Fibroblast of lung (primary cell): Measurements from ENCODE around the gene DDX39B. TPM values are rescaled to one million over a fixed set of nuclear protein-coding genes. Genes with fewer than 3 reads are reported as not detected.

ENCODE experiments used
- DNase-seq, 2 donors: peaks; one replicate each; pipeline versions ENCODE4 v3.0.0 to v3.0.0-alpha.2; 2010; ENCODE audit warnings: low read depth in 2 of 2
- H2AFZ ChIP-seq: 2 replicates; pipeline ENCODE4 v1.5.1; 2012; ENCODE audit warnings: low read length, control low read depth, inconsistent platforms
- H3K27ac ChIP-seq: 2 replicates; pipeline ENCODE4 v1.5.1; 2011; ENCODE audit warnings: low read length, control low read depth; ENCODE audit not compliant: insufficient read depth
- H3K27me3 ChIP-seq: 2 replicates; pipeline ENCODE4 v1.5.1; 2011; ENCODE audit warnings: mild to moderate bottlenecking, low read length; ENCODE audit not compliant: control insufficient read depth, insufficient read depth
- H3K36me3 ChIP-seq: 2 replicates; pipeline ENCODE4 v1.5.1; 2011; ENCODE audit warnings: low read length; ENCODE audit not compliant: control insufficient read depth, insufficient read depth
- H3K4me1 ChIP-seq: 2 replicates; pipeline ENCODE4 v1.5.1; 2011; ENCODE audit warnings: low read length; ENCODE audit not compliant: control insufficient read depth, insufficient read depth; ENCODE audit errors: extremely low read depth
- H3K4me2 ChIP-seq: 2 replicates; pipeline ENCODE4 v1.5.1; 2011; ENCODE audit warnings: low read length, control low read depth; ENCODE audit not compliant: insufficient read depth; ENCODE audit errors: extremely low read depth
- H3K4me3 ChIP-seq, 4 experiments: fragments of 200-600 bp in 1 of 4; sonication (generic) in 1 of 4; replicated peaks in 1 of 4; 2 replicates each; pipeline ENCODE4 v1.5.1; 2011 to 2016; ENCODE audit warnings: low read length in 4 of 4, low read depth in 3 of 4, mild to moderate bottlenecking in 3 of 4, control low read depth in 2 of 4, inconsistent platforms in 1 of 4, mixed read lengths in 1 of 4; ENCODE audit not compliant: insufficient read depth in 1 of 4; ENCODE audit errors: control extremely low read depth in 1 of 4
- H3K79me2 ChIP-seq: 2 replicates; pipeline ENCODE4 v1.5.1; 2012; ENCODE audit warnings: mild to moderate bottlenecking, low read length, inconsistent platforms; ENCODE audit not compliant: control insufficient read depth, insufficient read depth
- H3K9ac ChIP-seq: 2 replicates; pipeline ENCODE4 v1.5.1; 2011; ENCODE audit warnings: mild to moderate bottlenecking, low read length, control low read depth; ENCODE audit not compliant: insufficient read depth
- H3K9me3 ChIP-seq: 2 replicates; pipeline ENCODE4 v1.5.1; 2012; ENCODE audit warnings: low read depth, low read length; ENCODE audit not compliant: control insufficient read depth, insufficient read depth
- H4K20me1 ChIP-seq: 2 replicates; pipeline ENCODE4 v1.5.1; 2011; ENCODE audit warnings: low read length; ENCODE audit not compliant: control insufficient read depth, insufficient read depth; ENCODE audit errors: extremely low read depth
- EZH2 ChIP-seq: IDR thresholded peaks from 2 replicates; pipeline ENCODE4 v1.5.1; 2012; ENCODE audit warnings: low read length, control low read depth, mild to moderate bottlenecking; ENCODE audit errors: missing control alignments
- polyA plus RNA-seq, 2 donors: library from polyadenylated mRNA; depleted of rRNA in 1 of 2; stranded (reverse) in 1 of 2; unstranded in 1 of 2; fragments of >200 nt; gene quantifications; 2 replicates each; pipeline ENCODE4 v1.2.1, GENCODE V29; 2011 to 2012; ENCODE audit warnings: missing spikeins in 1 of 2
- total RNA-seq: library from RNA; depleted of rRNA; stranded (reverse); fragments of >200 nt; gene quantifications from 2 replicates; pipeline ENCODE4 v1.2.1, GENCODE V29; 2014
- TF ChIP-seq, protein P1 (sequence below), 2 donors: IDR thresholded peaks in 1 of 2; conservative IDR thresholded peaks in 1 of 2; 1 replicate in 1 of 2; 2 replicates in 1 of 2; pipeline ENCODE4 v1.5.1; 2011 to 2012; ENCODE audit warnings: low read length in 2 of 2, control low read depth in 1 of 2, inconsistent platforms in 1 of 2, low read depth in 1 of 2, mild to moderate bottlenecking in 1 of 2

DDX39B gene
- total and polyA plus RNA-seq, 2 donors (not counting 1 experiment from before 2014, with no cell fraction given), result 323 to 370 TPM

DNA sequence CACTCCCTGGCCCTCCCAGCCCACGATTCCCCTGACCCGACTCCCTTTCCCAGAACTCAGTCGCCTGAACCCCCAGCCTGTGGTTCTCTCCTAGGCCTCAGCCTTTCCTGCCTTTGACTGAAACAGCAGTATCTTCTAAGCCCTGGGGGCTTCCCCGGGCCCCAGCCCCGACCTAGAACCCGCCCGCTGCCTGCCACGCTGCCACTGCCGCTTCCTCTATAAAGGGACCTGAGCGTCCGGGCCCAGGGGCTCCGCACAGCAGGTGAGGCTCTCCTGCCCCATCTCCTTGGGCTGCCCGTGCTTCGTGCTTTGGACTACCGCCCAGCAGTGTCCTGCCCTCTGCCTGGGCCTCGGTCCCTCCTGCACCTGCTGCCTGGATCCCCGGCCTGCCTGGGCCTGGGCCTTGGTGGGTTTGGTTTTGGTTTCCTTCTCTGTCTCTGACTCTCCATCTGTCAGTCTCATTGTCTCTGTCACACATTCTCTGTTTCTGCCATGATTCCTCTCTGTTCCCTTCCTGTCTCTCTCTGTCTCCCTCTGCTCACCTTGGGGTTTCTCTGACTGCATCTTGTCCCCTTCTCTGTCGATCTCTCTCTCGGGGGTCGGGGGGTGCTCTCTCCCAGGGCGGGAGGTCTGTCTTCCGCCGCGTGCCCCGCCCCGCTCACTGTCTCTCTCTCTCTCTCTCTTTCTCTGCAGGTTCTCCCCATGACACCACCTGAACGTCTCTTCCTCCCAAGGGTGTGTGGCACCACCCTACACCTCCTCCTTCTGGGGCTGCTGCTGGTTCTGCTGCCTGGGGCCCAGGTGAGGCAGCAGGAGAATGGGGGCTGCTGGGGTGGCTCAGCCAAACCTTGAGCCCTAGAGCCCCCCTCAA is 30.5 kb upstream of the DDX39B start, which contains the start of gene LTA:
Gene LTA, plus strand, starts transcription at position 249 of the 871 bp plus-strand sequence. Its CDS starts 454 bp downstream, at position 703.
- TF ChIP-seq EZH2, result no peak
- TF ChIP-seq, protein P1, sequence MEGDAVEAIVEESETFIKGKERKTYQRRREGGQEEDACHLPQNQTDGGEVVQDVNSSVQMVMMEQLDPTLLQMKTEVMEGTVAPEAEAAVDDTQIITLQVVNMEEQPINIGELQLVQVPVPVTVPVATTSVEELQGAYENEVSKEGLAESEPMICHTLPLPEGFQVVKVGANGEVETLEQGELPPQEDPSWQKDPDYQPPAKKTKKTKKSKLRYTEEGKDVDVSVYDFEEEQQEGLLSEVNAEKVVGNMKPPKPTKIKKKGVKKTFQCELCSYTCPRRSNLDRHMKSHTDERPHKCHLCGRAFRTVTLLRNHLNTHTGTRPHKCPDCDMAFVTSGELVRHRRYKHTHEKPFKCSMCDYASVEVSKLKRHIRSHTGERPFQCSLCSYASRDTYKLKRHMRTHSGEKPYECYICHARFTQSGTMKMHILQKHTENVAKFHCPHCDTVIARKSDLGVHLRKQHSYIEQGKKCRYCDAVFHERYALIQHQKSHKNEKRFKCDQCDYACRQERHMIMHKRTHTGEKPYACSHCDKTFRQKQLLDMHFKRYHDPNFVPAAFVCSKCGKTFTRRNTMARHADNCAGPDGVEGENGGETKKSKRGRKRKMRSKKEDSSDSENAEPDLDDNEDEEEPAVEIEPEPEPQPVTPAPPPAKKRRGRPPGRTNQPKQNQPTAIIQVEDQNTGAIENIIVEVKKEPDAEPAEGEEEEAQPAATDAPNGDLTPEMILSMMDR (conservative IDR thresholded peaks at IDR 0.05 in 1 of 2, IDR thresholded peaks at IDR 0.05 in 1 of 2; ENCODE audit: low read depth in 1 of 2, low read length in 2 of 2), result no peak
- no peak within 1 kb of the TSS for H2AFZ ChIP-seq
- no peaks in the 10 kb centered on the region for H3K79me2 ChIP-seq
- DNase-seq, result no peak
- no peaks in the 10 kb centered on the region for H3K36me3 ChIP-seq
- no peaks in the 10 kb centered on the region for H3K4me1 ChIP-seq
- H3K27me3 ChIP-seq, result peaks cover 33% of the 10 kb centered on the region
- H3K4me3 ChIP-seq, result no peak within 1 kb of the TSS
- H3K9me3 ChIP-seq, result no peaks in the 10 kb centered on the region
- H3K9ac ChIP-seq, result no peak within 1 kb of the TSS
- no peaks in the 10 kb centered on the region for H4K20me1 ChIP-seq
- no peak within 1 kb of the TSS for H3K4me2 ChIP-seq
- H3K27ac ChIP-seq, result no peak within 1 kb of the TSS

DNA sequence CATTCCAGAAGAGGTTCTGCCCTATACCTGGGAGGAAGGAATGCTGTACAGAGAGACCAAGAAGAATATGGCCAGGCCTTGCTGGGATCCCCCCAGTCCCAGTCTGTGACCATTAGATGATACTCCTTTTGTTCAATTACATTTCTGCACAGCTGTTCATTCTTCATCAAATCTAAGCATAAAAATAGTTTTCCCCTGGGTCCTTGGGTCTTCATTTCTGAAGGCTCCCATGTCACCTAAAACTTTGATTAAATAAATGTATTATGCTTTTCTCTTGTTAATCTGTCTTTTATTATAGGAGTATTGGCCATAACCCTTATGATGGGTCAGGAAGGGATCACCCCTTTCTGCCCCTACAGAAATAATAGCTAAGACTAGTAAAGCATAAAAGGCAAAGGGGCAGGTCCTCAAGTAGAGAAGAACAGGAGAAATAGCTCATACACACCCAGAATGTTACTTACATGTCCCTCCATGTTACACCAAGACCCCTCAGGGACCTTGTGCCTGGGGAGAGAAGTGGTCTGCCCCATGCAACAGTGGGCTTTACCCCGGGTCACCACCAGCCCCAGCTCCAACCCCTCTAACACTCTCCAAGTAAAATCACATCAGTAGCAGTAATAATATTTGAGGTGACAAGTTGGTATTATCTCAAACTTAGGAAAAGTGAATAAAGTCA is 28.2 kb upstream of the DDX39B start:
- Histone ChIP-seq H3K36me3 (no peaks in the 10 kb centered on the region), H3K4me1 (no peaks in the 10 kb centered on the region), H3K9me3 (no peaks in the 10 kb centered on the region), H3K27ac (no peak overlapping the region), H3K9ac (no peak overlapping the region), H4K20me1 (no peaks in the 10 kb centered on the region), H2AFZ (no peak overlapping the region), H3K4me3 (no peak overlapping the region), H3K27me3 (peaks cover 19% of the 10 kb centered on the region), H3K4me2 (no peak overlapping the region), H3K79me2 (no peaks in the 10 kb centered on the region)
- no peak for TF ChIP-seq EZH2
- TF ChIP-seq, protein P1 (conservative IDR thresholded peaks at IDR 0.05 in 1 of 2, IDR thresholded peaks at IDR 0.05 in 1 of 2; ENCODE audit: low read depth in 1 of 2, low read length in 2 of 2), result no peak
- no peak for DNase-seq

DNA sequence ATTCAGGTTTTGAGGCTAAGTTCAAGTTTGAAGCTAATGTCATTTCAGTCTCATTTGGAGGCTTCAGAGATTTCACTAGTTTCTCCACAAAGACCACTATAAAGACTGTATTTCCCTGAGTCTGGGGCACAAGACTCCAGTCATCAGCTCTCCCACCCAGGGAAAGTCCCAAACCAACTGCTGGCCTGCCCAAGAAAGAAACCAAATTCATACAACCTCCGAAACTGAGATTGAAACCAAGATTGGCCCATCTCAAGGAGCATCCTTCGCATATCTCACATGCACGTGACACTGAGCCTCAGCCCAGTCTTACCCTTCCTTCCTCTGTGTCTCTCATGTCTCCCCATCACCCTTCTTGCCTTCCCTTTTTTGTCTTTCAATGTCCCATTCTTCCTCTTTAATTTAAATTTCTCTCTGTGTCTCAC is 26.7 kb upstream of the DDX39B start:
- Histone ChIP-seq H3K4me3 (no peak overlapping the region), H3K36me3 (no peaks in the 10 kb centered on the region), H3K27me3 (peaks cover 12% of the 10 kb centered on the region), H3K4me2 (no peak overlapping the region), H3K9me3 (no peaks in the 10 kb centered on the region), H3K4me1 (no peaks in the 10 kb centered on the region), H2AFZ (no peak overlapping the region), H3K27ac (no peak overlapping the region), H3K9ac (no peak overlapping the region), H3K79me2 (no peaks in the 10 kb centered on the region), H4K20me1 (no peaks in the 10 kb centered on the region)
- no peak for DNase-seq
- TF ChIP-seq, protein P1 (conservative IDR thresholded peaks at IDR 0.05 in 1 of 2, IDR thresholded peaks at IDR 0.05 in 1 of 2; ENCODE audit: low read depth in 1 of 2, low read length in 2 of 2), result no peak
- TF ChIP-seq EZH2, result no peak
